H1 (cell line): ENCODE results near the gene NUP50. TPM values are rescaled to one million over a fixed set of nuclear protein-coding genes. Genes with fewer than 3 reads are reported as not detected.

Experiments used
- BCL11A ChIP-seq, 2 experiments: IDR thresholded peaks; one replicate each; pipeline ENCODE4 v1.6.1; 2011; ENCODE audit warnings: low read depth in 2 of 2, low read length in 2 of 2, mild to moderate bottlenecking in 2 of 2
- JUND ChIP-seq: IDR thresholded peaks from 2 replicates; pipeline ENCODE4 v1.6.1; 2011; ENCODE audit warnings: mild to moderate bottlenecking, improper control_type of control experiment, low read length
- NRF1 ChIP-seq: IDR thresholded peaks from 2 replicates; pipeline ENCODE4 v1.6.1; 2011; ENCODE audit warnings: mild to moderate bottlenecking, low read depth, low read length, improper control_type of control experiment
- RFX5 ChIP-seq: IDR thresholded peaks from 2 replicates; pipeline ENCODE4 v1.6.1; 2011; ENCODE audit warnings: low read depth, low read length, improper control_type of control experiment, borderline replicate concordance
- TBP ChIP-seq: IDR thresholded peaks from 2 replicates; pipeline ENCODE4 v1.6.1; 2011; ENCODE audit warnings: low read depth, low read length, improper control_type of control experiment
- polyA plus RNA-seq, 7 experiments: library from polyadenylated mRNA; depleted of rRNA in 3 of 7; stranded (reverse) in 5 of 7; unstranded in 2 of 7; fragments of >200 nt in 5 of 7; fragments of 200-250 nt in 2 of 7; gene quantifications; 1 replicate in 5 of 7; 2 replicates in 1 of 7; 4 replicates in 1 of 7; pipeline versions ENCODE4 v1.2.1 to v1.2.3, GENCODE V29; 2011 to 2013; ENCODE audit warnings: missing spikeins in 2 of 7, mixed read lengths in 2 of 7
- total RNA-seq: library from RNA; stranded (reverse); fragmentation: NEBNext Ultra II Directional; extraction: Animal tissue kit (Norgen Biotek cat#: 25700); gene quantifications from 2 replicates; pipeline ENCODE4 v1.2.1, GENCODE V29; 2021
- TF ChIP-seq, protein P1 (sequence below): IDR thresholded peaks from 2 replicates; pipeline ENCODE4 v1.6.1; 2011; ENCODE audit warnings: low read depth, mild to moderate bottlenecking, low read length; ENCODE audit not compliant: insufficient read depth

NUP50 gene
- total and polyA plus RNA-seq, 2 of the 8 experiments (the other 6 are each of a cell fraction or from before 2014, with no cell fraction given): 20.0 to 112 TPM

DNA sequence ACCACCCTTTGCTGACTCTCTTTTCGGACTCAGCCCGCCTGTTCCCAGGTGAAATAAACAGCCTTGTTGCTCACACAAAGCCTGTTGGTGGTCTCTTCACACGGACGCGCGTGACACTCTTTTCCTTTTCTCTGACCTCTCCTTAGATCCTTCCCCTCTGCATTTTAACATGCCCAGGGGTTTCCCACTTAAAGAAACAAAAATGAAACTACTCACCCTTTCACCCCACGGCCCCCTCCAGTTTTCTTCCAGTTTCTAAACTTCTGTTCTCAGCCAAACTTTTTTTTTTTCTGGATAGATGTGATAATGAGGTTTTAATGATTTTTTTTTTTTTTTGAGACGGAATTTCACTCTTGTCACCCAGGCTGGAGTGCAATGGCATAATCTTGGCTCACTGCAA lies 32.8 kb upstream of the NUP50 start (continued):
- TF ChIP-seq, protein P1, sequence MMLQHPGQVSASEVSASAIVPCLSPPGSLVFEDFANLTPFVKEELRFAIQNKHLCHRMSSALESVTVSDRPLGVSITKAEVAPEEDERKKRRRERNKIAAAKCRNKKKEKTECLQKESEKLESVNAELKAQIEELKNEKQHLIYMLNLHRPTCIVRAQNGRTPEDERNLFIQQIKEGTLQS: no peak
- no peak for TF ChIP-seq TBP
- no peak for TF ChIP-seq JUND
- no peak for TF ChIP-seq BCL11A (IDR thresholded peaks at IDR 0.05; ENCODE audit: low read depth in 2 of 2, low read length in 2 of 2)
- no peak for TF ChIP-seq RFX5
- TF ChIP-seq NRF1: no peak
